ENCODE data around the gene SMAD6.

- TF ChIP-seq, protein P1, sequence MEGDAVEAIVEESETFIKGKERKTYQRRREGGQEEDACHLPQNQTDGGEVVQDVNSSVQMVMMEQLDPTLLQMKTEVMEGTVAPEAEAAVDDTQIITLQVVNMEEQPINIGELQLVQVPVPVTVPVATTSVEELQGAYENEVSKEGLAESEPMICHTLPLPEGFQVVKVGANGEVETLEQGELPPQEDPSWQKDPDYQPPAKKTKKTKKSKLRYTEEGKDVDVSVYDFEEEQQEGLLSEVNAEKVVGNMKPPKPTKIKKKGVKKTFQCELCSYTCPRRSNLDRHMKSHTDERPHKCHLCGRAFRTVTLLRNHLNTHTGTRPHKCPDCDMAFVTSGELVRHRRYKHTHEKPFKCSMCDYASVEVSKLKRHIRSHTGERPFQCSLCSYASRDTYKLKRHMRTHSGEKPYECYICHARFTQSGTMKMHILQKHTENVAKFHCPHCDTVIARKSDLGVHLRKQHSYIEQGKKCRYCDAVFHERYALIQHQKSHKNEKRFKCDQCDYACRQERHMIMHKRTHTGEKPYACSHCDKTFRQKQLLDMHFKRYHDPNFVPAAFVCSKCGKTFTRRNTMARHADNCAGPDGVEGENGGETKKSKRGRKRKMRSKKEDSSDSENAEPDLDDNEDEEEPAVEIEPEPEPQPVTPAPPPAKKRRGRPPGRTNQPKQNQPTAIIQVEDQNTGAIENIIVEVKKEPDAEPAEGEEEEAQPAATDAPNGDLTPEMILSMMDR (conservative IDR thresholded peaks at IDR 0.05; ENCODE audit: low read depth, low read length), result no peak
- TF ChIP-seq CEBPB (IDR thresholded peaks at IDR 0.05; ENCODE audit: low read depth, low read length) (no peak), POLR2A (IDR thresholded peaks at IDR 0.05; ENCODE audit: low read depth, low read length) (no peak), MXI1 (IDR thresholded peaks at IDR 0.05; ENCODE audit: borderline replicate concordance, low read depth, low read length) (no peak), RFX5 (IDR thresholded peaks at IDR 0.05; ENCODE audit: low read depth, low read length) (no peak), RCOR1 (IDR thresholded peaks at IDR 0.05; ENCODE audit: insufficient replicate concordance, low read length) (no peak), RAD21 (IDR thresholded peaks at IDR 0.05; ENCODE audit: low read length) (no peak), CHD1 (IDR thresholded peaks at IDR 0.05; ENCODE audit: low read depth, low read length) (no peak)
Measured at GRCh38 chr15:66824424-66824823, 122.4 kb downstream of the SMAD6 start.

All from IMR-90 (cell line).